GM21360 (cell line): ENCODE data around the gene MKKS.

Source experiments
- ATAC-seq: cut with Tn5 transposase; IDR thresholded peaks from one replicate; pipeline ENCODE4 v1.9.1; 2021; ENCODE audit warnings: mild to moderate bottlenecking, moderate library complexity; ENCODE audit not compliant: unreplicated experiment

The MKKS gene

DNA sequence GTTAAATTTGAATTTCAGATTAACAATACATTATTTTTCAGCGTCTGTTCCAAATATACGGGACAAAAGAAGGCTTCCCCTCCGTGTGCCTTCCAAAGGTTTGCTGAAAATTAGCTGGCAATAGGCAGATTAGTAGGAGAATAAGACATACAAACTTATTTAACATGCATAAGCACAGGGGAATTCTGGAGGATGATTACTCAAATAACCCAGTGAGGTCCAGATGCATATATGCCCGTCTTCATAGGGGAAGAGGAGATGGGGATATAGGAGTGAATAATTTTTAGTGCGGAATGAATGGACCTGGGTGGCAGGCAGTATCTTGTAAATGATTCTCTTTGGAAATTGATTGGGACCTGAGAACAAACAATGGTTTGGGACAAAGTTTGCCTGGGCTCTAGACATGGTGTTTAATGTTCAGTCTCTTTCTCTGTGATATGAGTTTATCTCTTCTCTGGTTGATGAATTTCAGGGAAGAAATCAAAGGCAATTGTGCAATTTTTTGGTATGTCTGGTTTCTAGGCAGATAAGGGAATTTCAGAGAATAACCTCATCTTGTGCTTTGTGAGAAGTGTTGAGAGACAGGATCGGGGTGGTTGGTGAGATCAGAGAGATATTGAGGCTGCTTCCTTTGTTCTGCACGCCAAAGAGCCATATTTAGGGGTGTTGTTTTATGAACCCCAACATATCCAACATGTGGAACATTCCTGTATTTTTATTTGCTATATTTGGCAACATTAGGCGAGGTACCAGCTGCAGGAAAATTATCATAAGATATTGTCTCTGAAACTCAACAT is 63.7 kb downstream of the MKKS start:
- no peak for ATAC-seq

DNA sequence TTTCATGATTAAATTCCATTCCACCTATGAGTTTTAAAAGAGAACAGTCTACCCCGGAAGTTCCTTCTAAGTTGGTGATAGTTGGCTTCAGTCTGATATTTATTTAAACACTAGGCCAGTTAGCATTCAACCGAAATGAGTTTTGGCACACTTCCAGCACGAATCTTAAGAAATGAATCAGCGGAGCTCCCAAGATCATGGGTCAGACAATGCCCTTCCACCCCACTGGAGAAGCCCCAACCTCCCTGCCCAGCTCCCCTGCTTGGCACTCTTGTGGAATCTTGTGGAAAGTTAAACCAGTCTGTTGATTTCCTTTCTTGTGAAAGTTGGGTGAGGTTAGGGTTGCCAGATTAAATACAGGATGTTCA is 64.3 kb downstream of the MKKS start:
- ATAC-seq = no peak

GRCh38 chr20:10368702-10369041 is 65.3 kb downstream of the MKKS start:
- ATAC-seq = no peak

DNA sequence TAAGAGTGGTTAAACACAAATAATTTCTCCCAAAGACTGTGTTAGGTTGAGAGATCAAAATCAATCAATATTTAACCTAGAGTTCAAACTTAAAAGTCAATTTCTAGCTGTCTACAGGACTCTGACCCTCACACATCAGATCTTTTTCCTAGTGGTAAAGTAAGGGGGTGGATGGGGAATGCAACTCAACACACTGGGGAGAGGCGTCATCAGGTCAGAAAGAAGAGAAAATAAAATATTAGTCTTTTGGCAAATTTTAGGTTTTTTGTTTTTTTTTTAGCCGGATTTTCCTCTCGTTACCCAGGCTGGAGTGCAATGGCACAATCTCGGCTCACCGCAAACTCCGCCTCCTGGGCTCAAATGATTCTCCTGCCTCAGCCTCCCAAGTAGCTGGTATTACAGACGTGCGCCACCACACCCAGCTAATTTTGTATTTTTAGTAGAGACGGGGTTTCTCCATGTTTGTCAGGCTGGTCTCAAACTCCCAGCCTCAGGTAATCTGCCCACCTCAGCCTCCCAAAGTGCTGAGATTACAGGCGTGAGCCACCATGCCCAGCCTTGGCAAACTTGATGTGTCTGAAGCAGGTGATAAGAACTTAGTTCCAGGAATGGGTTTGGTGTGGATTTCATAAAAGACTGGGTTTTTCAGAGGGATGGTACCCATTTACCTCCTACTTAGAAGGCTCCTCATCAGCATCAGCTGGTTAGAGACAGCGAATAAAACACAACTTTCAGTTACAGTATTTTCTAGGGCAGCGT is 65.9 kb downstream of the MKKS start:
- no peak for ATAC-seq

DNA sequence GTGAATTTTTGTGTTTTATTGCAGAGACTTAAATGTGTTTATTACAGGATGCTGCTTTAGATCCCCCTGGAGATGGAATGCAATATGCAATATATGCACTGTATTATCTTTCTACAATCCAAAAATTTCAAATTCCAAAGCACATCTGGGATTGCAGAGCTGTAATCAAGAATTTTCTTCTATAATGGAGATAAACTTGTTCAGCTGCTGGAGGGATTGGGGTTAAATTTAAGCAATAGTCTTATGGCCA is 66.4 kb downstream of the MKKS start:
- no peak for ATAC-seq

DNA sequence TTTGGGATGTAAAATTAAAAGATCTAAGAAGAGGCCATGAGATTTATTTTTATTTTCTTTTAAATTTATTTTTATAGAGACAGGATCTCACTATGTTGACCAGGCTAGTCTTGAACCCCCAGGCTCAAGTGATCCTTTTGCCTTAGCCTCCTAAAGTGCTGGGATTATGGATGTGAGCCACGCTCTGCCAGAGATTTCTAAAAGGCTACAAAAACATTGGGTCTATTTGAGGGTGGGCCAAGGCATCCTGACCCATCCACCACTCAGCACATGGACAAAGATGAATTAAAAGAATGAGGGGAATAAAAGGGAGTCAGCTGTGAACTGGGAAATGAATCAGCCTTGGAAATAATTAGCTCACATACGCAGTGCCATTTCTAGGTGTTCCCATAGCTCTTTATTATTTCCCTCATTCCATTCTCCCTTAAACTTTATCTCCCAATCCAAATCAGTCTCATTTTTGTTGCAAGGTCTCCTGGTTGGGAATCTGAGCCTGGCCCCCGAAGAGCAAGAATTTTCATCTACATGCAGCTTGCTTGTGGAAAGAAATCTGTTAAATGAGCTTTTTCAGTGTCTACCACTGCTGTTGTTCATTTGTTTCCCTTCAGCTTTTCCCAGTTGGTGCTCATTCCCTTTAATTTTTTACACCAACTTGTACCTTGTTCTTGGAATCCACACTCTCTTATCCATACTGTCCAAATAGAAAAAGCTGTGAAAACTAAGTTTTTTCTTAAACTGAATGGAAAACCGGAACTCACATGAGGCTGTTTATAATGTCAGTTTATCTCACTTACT is 66.9 kb downstream of the MKKS start:
- ATAC-seq = no peak

GRCh38 chr20:10362674-10363073 is 71.3 kb downstream of the MKKS start:
- ATAC-seq = no peak

GRCh38 chr20:10360878-10361277 is 73.1 kb downstream of the MKKS start:
- ATAC-seq = no peak

GRCh38 chr20:10359621-10360040 is 74.4 kb downstream of the MKKS start:
- no peak for ATAC-seq

DNA sequence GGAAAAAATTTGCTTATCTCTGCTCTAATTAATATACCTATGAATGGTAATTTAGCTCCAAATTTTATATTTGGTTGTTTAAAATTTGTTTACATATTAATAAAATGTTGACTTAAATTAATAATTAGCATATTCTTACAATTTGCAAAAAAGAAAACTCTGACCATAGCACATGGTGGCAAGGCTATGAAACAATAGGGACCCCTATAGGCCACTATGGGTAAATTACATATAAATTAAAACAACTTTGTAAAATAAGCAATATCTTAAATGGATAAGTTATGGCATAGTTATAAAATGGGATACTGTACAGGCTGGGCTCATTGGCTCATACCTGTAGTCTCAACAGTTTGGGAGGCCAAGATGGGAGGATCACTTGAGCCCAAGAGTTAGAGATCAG is 76.0 kb downstream of the MKKS start:
- ATAC-seq = no peak

- ATAC-seq = no peak
Measured at GRCh38 chr20:10357061-10357708, 76.8 kb downstream of the MKKS start.

DNA sequence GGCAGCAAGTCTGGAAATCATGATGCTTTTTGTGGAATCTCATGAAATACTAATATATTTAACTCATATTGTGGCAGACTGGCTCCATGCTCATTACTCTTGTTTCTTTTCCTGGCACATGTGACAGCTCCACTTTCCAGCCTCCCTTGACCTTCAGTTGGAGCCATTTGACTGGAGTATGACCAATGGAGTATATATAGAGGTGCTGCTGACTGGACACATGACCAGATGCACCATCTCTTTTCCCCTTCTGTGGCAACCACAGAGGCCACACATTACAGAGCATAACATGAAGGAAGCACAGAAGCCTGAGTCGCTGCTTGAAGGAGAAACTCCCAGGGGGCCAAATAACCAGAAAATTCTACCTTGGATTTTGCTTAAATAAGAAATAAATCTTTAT is 77.4 kb downstream of the MKKS start:
- ATAC-seq = no peak

- no peak for ATAC-seq
Measured at GRCh38 chr20:10352934-10353824, 80.8 kb downstream of the MKKS start.
